Tibial nerve (tissue), 4 donors: ENCODE measurements around the gene TMEM200B. TPM values are rescaled to one million over a fixed set of nuclear protein-coding genes. Genes with fewer than 3 reads are reported as not detected.

Experiments
- DNase-seq, 2 donors: peaks; one replicate each; pipeline ENCODE4 v3.0.0-alpha.2; 2019; ENCODE audit warnings: low spot score in 2 of 2
- H3K27ac ChIP-seq, 4 donors: fragments of 200-600 bp; sonication (generic) in 3 of 4; one replicate each; pipeline ENCODE4 v1.5.1; 2017 to 2019; ENCODE audit warnings: mild to moderate bottlenecking in 1 of 4
- H3K27me3 ChIP-seq, 2 donors: fragments of 200-600 bp; sonication (generic) in 1 of 2; one replicate each; pipeline versions ENCODE4 v1.5.1 to v1.6.0; 2017 to 2019
- H3K36me3 ChIP-seq, 3 donors: fragments of 200-600 bp; sonication (generic); one replicate each; pipeline ENCODE4 v1.5.1; 2018 to 2019
- H3K4me1 ChIP-seq, 4 donors: fragments of 200-600 bp; sonication (generic) in 3 of 4; one replicate each; pipeline ENCODE4 v1.5.1; 2017 to 2019
- H3K4me3 ChIP-seq, 4 donors: fragments of 200-600 bp; sonication (generic) in 3 of 4; one replicate each; pipeline ENCODE4 v1.5.1; 2017 to 2019; ENCODE audit warnings: mild to moderate bottlenecking in 1 of 4, moderate library complexity in 1 of 4
- H3K9me3 ChIP-seq, 4 donors: fragments of 200-600 bp; sonication (generic) in 3 of 4; one replicate each; pipeline ENCODE4 v1.5.1; 2017 to 2019
- EP300 ChIP-seq, 2 donors: sonication (generic); formaldehyde crosslinking; IDR thresholded peaks; one replicate each; pipeline ENCODE4 v1.6.1; 2017; ENCODE audit warnings: antibody characterized with exemption in 2 of 2, mild to moderate bottlenecking in 1 of 2
- POLR2A ChIP-seq, 2 donors: fragments of 450-650 bp; IDR thresholded peaks; one replicate each; pipeline ENCODE4 v1.6.1; 2017; ENCODE audit warnings: antibody characterized with exemption in 2 of 2, mild to moderate bottlenecking in 2 of 2, moderate library complexity in 2 of 2
- WGBS, 2 donors: methylation state at CpG; one replicate each; pipeline ENCODE4 v1.1.5; 2018; 5-methylcytosine and 5-hydroxymethylcytosine counted together
- total RNA-seq, 4 donors: library from RNA; depleted of rRNA; stranded (reverse); fragments of >200 nt; gene quantifications; one replicate each; pipeline ENCODE4 v1.1.0, GENCODE V29; 2016
- TF ChIP-seq, protein P1 (sequence below), 5 experiments: fragments of 200-600 bp in 3 of 5; fragments of 450-650 bp in 2 of 5; sonication (generic) in 3 of 5; IDR thresholded peaks; one replicate each; pipeline ENCODE4 v1.5.1; 2016 to 2019; ENCODE audit warnings: antibody characterized with exemption in 5 of 5, mild to moderate bottlenecking in 3 of 5, moderate library complexity in 2 of 5

Gene TMEM200B
- total RNA-seq, 4 donors from 2014 or later: 16.1 to 27.7 (median 22.6) TPM

DNA sequence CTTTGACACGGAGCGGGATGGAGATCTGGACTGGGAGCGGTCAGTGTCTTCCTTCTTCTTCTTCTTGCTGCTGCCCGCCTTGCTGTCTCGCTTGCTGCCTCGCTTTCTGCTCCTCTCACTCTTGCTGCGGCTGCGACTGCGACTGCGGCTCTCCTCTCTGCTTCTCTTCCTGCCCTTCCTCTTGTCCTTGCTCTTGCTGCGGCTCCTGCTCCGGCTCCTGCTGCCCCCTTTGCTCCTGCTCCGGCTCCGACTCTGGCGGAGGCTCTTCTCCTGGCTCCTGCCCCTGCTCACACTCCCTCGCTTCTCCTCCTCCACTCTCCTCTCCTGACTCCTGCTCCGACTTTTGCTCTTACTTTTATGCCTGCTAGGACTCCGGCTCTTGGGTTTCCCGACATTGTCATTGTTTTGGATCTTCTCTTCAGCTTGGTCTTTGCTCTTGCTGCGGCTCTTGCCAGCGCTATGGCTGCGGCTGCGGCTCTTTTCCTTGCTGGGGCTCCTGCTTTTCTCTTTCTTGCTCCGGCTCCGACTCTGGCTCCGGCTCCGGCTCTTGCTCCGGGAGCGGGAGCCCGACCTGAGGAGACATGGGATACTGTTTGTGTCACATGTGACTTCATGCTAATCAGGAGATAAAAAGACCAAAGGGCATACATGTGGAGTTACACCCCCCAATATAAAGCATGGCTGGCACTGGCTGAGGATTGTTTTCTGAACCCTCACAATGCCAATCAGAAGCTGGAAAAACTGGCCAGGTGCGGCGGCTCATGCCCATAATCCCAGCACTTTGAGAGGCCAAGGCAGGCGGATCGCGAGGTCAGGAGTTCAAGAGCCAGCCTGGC lies 25.2 kb upstream of the TMEM200B start:
- no peak for DNase-seq
- no peak overlapping the region for H3K4me3 ChIP-seq

DNA sequence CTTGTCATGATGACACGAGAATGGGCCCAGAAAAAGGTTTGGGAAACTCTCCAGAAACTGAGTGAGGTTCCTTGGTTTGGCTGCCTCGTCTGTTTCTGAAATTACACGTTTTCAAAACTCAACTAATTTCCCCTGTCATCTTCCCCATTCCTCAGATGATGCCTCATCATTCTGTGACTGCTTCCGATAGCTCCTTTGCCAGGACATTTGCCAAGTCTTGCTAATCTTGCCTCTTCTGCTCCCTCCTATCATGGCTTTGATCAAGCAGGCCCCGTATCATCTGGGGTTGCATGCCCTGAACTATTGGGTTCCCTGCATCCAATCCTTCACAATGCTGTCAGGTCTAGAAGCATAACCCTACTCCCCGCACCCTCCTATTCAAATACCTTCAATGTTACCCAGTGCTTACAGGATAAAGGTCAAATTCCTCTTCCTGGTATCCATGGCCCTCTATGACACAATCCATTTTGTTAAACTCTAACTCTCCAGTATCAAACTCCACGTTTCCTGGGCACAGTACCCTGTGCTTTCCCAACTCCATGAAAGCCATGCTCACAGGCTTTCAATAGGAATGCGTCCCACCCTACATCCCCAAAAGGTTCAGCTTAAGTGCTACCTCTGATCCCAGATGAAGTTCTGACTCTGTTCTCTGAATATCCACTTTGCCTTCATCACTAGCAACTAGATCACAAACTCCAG lies 22.2 kb upstream of the TMEM200B start:
- TF ChIP-seq, protein P1, sequence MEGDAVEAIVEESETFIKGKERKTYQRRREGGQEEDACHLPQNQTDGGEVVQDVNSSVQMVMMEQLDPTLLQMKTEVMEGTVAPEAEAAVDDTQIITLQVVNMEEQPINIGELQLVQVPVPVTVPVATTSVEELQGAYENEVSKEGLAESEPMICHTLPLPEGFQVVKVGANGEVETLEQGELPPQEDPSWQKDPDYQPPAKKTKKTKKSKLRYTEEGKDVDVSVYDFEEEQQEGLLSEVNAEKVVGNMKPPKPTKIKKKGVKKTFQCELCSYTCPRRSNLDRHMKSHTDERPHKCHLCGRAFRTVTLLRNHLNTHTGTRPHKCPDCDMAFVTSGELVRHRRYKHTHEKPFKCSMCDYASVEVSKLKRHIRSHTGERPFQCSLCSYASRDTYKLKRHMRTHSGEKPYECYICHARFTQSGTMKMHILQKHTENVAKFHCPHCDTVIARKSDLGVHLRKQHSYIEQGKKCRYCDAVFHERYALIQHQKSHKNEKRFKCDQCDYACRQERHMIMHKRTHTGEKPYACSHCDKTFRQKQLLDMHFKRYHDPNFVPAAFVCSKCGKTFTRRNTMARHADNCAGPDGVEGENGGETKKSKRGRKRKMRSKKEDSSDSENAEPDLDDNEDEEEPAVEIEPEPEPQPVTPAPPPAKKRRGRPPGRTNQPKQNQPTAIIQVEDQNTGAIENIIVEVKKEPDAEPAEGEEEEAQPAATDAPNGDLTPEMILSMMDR (IDR thresholded peaks at IDR 0.05): no peak
- TF ChIP-seq EP300 (IDR thresholded peaks at IDR 0.05): no peak
- TF ChIP-seq POLR2A (IDR thresholded peaks at IDR 0.05): no peak
- Histone ChIP-seq H3K9me3 (no peaks in the 10 kb centered on the region), H3K4me1 (no peaks in the 10 kb centered on the region), H3K36me3 (peaks cover 5 to 89% (median 24%) of the 10 kb centered on the region in 3 donors), H3K27me3 (no peaks in the 10 kb centered on the region), H3K4me3 (no peak overlapping the region), H3K27ac (no peak overlapping the region)
- DNase-seq: no peak
- WGBS, 2 donors: 71 to 77% methylated on average over 8 of the region's 8 CpGs

More for the DNA sequence above, 25.2 kb upstream of the TMEM200B start:
- Histone ChIP-seq H3K9me3 (no peaks in the 10 kb centered on the region), H3K27me3 (no peaks in the 10 kb centered on the region), H3K4me1 (no peaks in the 10 kb centered on the region), H3K36me3 (peaks cover 5 to 100% (median 50%) of the 10 kb centered on the region in 3 donors), H3K27ac (no peak overlapping the region)
- TF ChIP-seq POLR2A (IDR thresholded peaks at IDR 0.05): no peak
- TF ChIP-seq, protein P1 (IDR thresholded peaks at IDR 0.05): no peak
- no peak for TF ChIP-seq EP300 (IDR thresholded peaks at IDR 0.05)
- 93% methylated on average over 35 of the region's 35 CpGs for WGBS, 2 donors

DNA sequence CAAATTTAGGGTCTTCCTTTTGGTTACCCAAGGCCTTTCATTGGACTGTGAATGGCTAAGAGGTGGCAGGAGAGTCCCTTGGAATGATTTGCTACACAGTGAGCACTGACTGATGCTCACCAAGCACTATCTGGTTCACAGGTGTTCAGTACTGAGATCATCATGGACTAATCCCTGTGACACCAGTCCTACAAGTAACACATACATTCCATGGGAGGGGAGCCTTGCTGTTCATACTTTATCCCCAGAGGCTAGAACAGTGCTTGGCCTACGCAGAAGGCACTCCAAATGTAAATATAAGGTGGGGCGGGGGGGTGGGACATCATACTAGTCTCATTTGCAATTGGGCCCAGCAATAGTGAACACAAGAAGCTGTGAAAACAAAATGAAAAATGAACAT lies 20.5 kb upstream of the TMEM200B start:
- 94 to 97% methylated on average over 2 of the region's 2 CpGs for WGBS, 2 donors
- no peak for DNase-seq
- Histone ChIP-seq H3K27ac (no peak overlapping the region), H3K27me3 (no peaks in the 10 kb centered on the region), H3K9me3 (peaks cover 0 to 9% (median 0%) of the 10 kb centered on the region in 4 donors), H3K36me3 (peaks cover 5 to 72% (median 21%) of the 10 kb centered on the region in 3 donors), H3K4me1 (no peaks in the 10 kb centered on the region), H3K4me3 (no peak overlapping the region)
- TF ChIP-seq, protein P1 (IDR thresholded peaks at IDR 0.05): no peak
- TF ChIP-seq POLR2A (IDR thresholded peaks at IDR 0.05) (no peak), EP300 (IDR thresholded peaks at IDR 0.05) (no peak)

DNA sequence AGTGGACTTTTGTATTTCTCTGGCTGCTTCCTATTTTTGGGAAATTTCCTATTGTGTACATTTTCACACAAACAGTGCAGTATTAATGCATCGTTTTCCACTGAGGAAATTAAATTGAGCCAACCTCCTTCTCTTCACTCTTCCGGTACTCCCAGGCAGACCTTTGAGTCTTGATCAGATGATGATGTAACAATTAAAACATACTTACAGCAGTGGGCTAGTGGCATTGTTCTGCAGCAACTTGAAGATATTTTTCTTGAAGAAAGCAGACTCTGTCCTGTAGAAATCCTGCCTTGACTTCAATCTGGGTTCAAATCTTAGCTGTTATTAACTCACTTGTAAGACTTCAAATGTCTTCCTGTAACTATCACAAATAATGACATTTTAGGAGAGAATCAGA lies 19.0 kb upstream of the TMEM200B start:
- no peaks in the 10 kb centered on the region for H3K27me3 ChIP-seq
- no peak for DNase-seq
- H3K9me3 ChIP-seq: peaks cover 0 to 9% (median 0%) of the 10 kb centered on the region in 4 donors
- no peak overlapping the region for H3K27ac ChIP-seq
- H3K4me3 ChIP-seq: no peak overlapping the region
- H3K36me3 ChIP-seq: peaks cover 0 to 57% (median 8%) of the 10 kb centered on the region in 3 donors
- H3K4me1 ChIP-seq: no peaks in the 10 kb centered on the region
- TF ChIP-seq POLR2A (IDR thresholded peaks at IDR 0.05): no peak
- TF ChIP-seq, protein P1 (IDR thresholded peaks at IDR 0.05): no peak
- TF ChIP-seq EP300 (IDR thresholded peaks at IDR 0.05): no peak
- WGBS, 2 donors: 59 to 69% methylated on average over 2 of the region's 2 CpGs
